Mucosa of rectum (tissue), 2 donors: ENCODE results near the gene AKT1.
A peak's percentile ranks its signal among the peaks of the same experiment; 100 is the strongest.
"Not testable (repeated sequence)": the region's sequence is repeated elsewhere in the genome, so short reads cannot be mapped to it uniquely, and the experiment has no call there.

Source experiments
- H3K27ac ChIP-seq, 2 donors: one replicate each; pipeline ENCODE4 v1.7.0; 2013; ENCODE audit warnings: inconsistent platforms in 2 of 2, low read depth in 2 of 2, low read length in 2 of 2
- H3K27me3 ChIP-seq, 2 donors: one replicate each; pipeline ENCODE4 v1.7.0; 2013; ENCODE audit warnings: low read length in 2 of 2; ENCODE audit not compliant: control insufficient read depth in 2 of 2, insufficient read depth in 2 of 2
- H3K36me3 ChIP-seq, 2 donors: one replicate each; pipeline ENCODE4 v1.7.0; 2013; ENCODE audit warnings: low read length in 2 of 2; ENCODE audit not compliant: control insufficient read depth in 2 of 2, insufficient read depth in 2 of 2
- H3K4me1 ChIP-seq, 2 donors: one replicate each; pipeline ENCODE4 v1.7.0; 2013; ENCODE audit warnings: low read length in 2 of 2, mild to moderate bottlenecking in 1 of 2; ENCODE audit not compliant: control insufficient read depth in 2 of 2, insufficient read depth in 2 of 2
- H3K4me3 ChIP-seq, 2 donors: one replicate each; pipeline ENCODE4 v1.7.0; 2013; ENCODE audit warnings: low read length in 2 of 2
- H3K9ac ChIP-seq, 2 donors: one replicate each; pipeline ENCODE4 v1.7.0; 2013; ENCODE audit warnings: low read length in 2 of 2, low read depth in 1 of 2, mild to moderate bottlenecking in 1 of 2
- H3K9me3 ChIP-seq, 2 donors: one replicate each; pipeline ENCODE4 v1.7.0; 2013; ENCODE audit warnings: low read length in 2 of 2; ENCODE audit not compliant: control insufficient read depth in 2 of 2
- donor health status: healthy.
- donor health status: Normal muscosa, but diverticular disease.

The AKT1 gene

GRCh38 chr14:104752735-104753527 lies 42.6 kb downstream of the AKT1 start, which contains the start of gene SIVA1:
TSS of gene SIVA1 (plus strand) at chr14:104753147. CDS start at chr14:104753202, 55 bp downstream.
- Histone ChIP-seq H3K9me3 (no peaks in the 10 kb centered on the region), H3K36me3 (peaks cover 23 to 26% of the 10 kb centered on the region in 2 donors), H3K4me1 (peaks cover 32 to 33% of the 10 kb centered on the region in 2 donors), H3K27me3 (no peaks in the 10 kb centered on the region), H3K9ac (peak within 1 kb of the TSS; percentile 83 to 92), H3K4me3 (peak within 1 kb of the TSS; percentile 87 to 90), H3K27ac (peak within 1 kb of the TSS; percentile 83 to 87)

GRCh38 chr14:104752423-104752734 lies 43.2 kb downstream of the AKT1 start:
- Histone ChIP-seq H3K9me3 (no peaks in the 10 kb centered on the region), H3K27me3 (no peaks in the 10 kb centered on the region), H3K4me3 (peak overlapping the region; percentile 87 to 90), H3K9ac (peak overlapping the region; percentile 68 to 69), H3K36me3 (peaks cover 18 to 21% of the 10 kb centered on the region in 2 donors), H3K27ac (peak overlapping the region; percentile 83 to 87), H3K4me1 (peaks cover 38 to 39% of the 10 kb centered on the region in 2 donors)

GRCh38 chr14:104751539-104752422 lies 43.8 kb downstream of the AKT1 start:
- H3K27me3 ChIP-seq: no peaks in the 10 kb centered on the region
- peaks cover 39 to 43% of the 10 kb centered on the region in 2 donors for H3K4me1 ChIP-seq
- peaks cover 12 to 15% of the 10 kb centered on the region in 2 donors for H3K36me3 ChIP-seq
- H3K27ac ChIP-seq: peak overlapping the region; percentile 83 to 87
- no peaks in the 10 kb centered on the region for H3K9me3 ChIP-seq
- peak overlapping the region; percentile 87 to 90 for H3K4me3 ChIP-seq
- peak overlapping the region; percentile 68 to 69 for H3K9ac ChIP-seq

- not testable (repeated sequence) for H3K27me3 ChIP-seq, H3K9ac ChIP-seq, H3K9me3 ChIP-seq, H3K27ac ChIP-seq, H3K4me3 ChIP-seq, H3K36me3 ChIP-seq
- H3K4me1 ChIP-seq: peaks cover 45 to 53% of the 10 kb centered on the region in 2 donors
Measured at GRCh38 chr14:104750753-104751057, 44.8 kb downstream of the AKT1 start.

- H3K27me3 ChIP-seq: no peaks in the 10 kb centered on the region
- peaks cover 45 to 53% of the 10 kb centered on the region in 2 donors for H3K4me1 ChIP-seq
- no peak overlapping the region for H3K9ac ChIP-seq
- H3K4me3 ChIP-seq: no peak overlapping the region
- H3K27ac ChIP-seq: no peak overlapping the region
- peaks cover 0 to under 1% of the 10 kb centered on the region in 2 donors for H3K36me3 ChIP-seq
- H3K9me3 ChIP-seq: no peaks in the 10 kb centered on the region
Measured at GRCh38 chr14:104750056-104750752, 45.3 kb downstream of the AKT1 start.

GRCh38 chr14:104749111-104749649 lies 46.4 kb downstream of the AKT1 start:
- H3K4me1 ChIP-seq: peaks cover 41 to 49% of the 10 kb centered on the region in 2 donors
- peak overlapping the region; percentile 3 to 6 for H3K9ac ChIP-seq
- no peaks in the 10 kb centered on the region for H3K27me3 ChIP-seq
- no peaks in the 10 kb centered on the region for H3K9me3 ChIP-seq
- H3K27ac ChIP-seq: peak overlapping the region in 1 of 2 donors; percentile 24
- H3K4me3 ChIP-seq: no peak overlapping the region
- no peaks in the 10 kb centered on the region for H3K36me3 ChIP-seq

- peak overlapping the region; percentile 19 to 48 for H3K27ac ChIP-seq
Measured at GRCh38 chr14:104747876-104748275, 47.7 kb downstream of the AKT1 start.

GRCh38 chr14:104746934-104747481 lies 48.5 kb downstream of the AKT1 start:
- Histone ChIP-seq H3K27me3 (no peaks in the 10 kb centered on the region), H3K36me3 (no peaks in the 10 kb centered on the region), H3K9ac (peak overlapping the region in 1 of 2 donors; percentile 38), H3K9me3 (no peaks in the 10 kb centered on the region), H3K4me3 (no peak overlapping the region), H3K27ac (peak overlapping the region; percentile 19 to 58), H3K4me1 (peaks cover 29 to 40% of the 10 kb centered on the region in 2 donors)

More at GRCh38 chr14:104747876-104748275, 47.7 kb downstream of the AKT1 start:
- H3K9me3 ChIP-seq: no peaks in the 10 kb centered on the region
- peaks cover 32 to 43% of the 10 kb centered on the region in 2 donors for H3K4me1 ChIP-seq
- no peak overlapping the region for H3K4me3 ChIP-seq
- no peaks in the 10 kb centered on the region for H3K36me3 ChIP-seq
- no peak overlapping the region for H3K9ac ChIP-seq
- no peaks in the 10 kb centered on the region for H3K27me3 ChIP-seq

- H3K9ac ChIP-seq: peak overlapping the region in 1 of 2 donors; percentile 38
- peaks cover 25 to 38% of the 10 kb centered on the region in 2 donors for H3K4me1 ChIP-seq
- no peaks in the 10 kb centered on the region for H3K9me3 ChIP-seq
- no peaks in the 10 kb centered on the region for H3K27me3 ChIP-seq
- H3K36me3 ChIP-seq: no peaks in the 10 kb centered on the region
- H3K4me3 ChIP-seq: no peak overlapping the region
- peak overlapping the region in 1 of 2 donors; percentile 4 for H3K27ac ChIP-seq
Measured at GRCh38 chr14:104746071-104746545, 49.4 kb downstream of the AKT1 start.
